Spinal cord (tissue), 10 donors: ENCODE data around the gene SASH1. TPM values are rescaled to one million over a fixed set of nuclear protein-coding genes. Genes with fewer than 3 reads are reported as not detected.
A peak's percentile ranks its signal among the peaks of the same experiment; 100 is the strongest.

Experiments
- DNase-seq, 6 donors: peaks; one replicate each; pipeline versions ENCODE4 v3.0.0 to v3.0.0-alpha.2; 2013 to 2015; ENCODE audit warnings: low spot score in 6 of 6, low read depth in 4 of 6
- H3K27ac ChIP-seq: one replicate; pipeline ENCODE4 v1.5.1; 2013; ENCODE audit warnings: low read depth, low read length, control low read depth
- H3K27me3 ChIP-seq: one replicate; pipeline ENCODE4 v1.6.1; 2013; ENCODE audit warnings: low read length; ENCODE audit not compliant: control insufficient read depth, insufficient read depth
- H3K36me3 ChIP-seq: one replicate; pipeline ENCODE4 v1.6.1; 2013; ENCODE audit warnings: low read length; ENCODE audit not compliant: control insufficient read depth, insufficient read depth
- H3K4me1 ChIP-seq: one replicate; pipeline ENCODE4 v1.6.1; 2013; ENCODE audit warnings: low read length; ENCODE audit not compliant: control insufficient read depth, insufficient read depth
- H3K4me3 ChIP-seq: one replicate; pipeline ENCODE4 v1.5.1; 2013; ENCODE audit warnings: low read depth, low read length, control low read depth
- H3K9me3 ChIP-seq: one replicate; pipeline ENCODE4 v1.6.1; 2013; ENCODE audit warnings: low read length; ENCODE audit not compliant: control insufficient read depth, insufficient read depth
- WGBS: methylation state at CpG from one replicate; pipeline ENCODE4 v1.1.5; 2013; ENCODE audit warnings: missing lambda C conversion rate; ENCODE audit not compliant: insufficient coverage; 5-methylcytosine and 5-hydroxymethylcytosine counted together
- polyA plus RNA-seq, 2 donors: library from polyadenylated mRNA; unstranded; fragments of 120-200 nt; gene quantifications; one replicate each; pipeline ENCODE4 v1.2.1, GENCODE V29; 2013; ENCODE audit not compliant: insufficient read length in 2 of 2
- total RNA-seq, 2 donors: library from RNA; depleted of rRNA in 1 of 2; stranded (reverse); fragments of 120-200 nt in 1 of 2; fragments of >200 nt in 1 of 2; gene quantifications; one replicate each; pipeline versions ENCODE4 v1.2.3 to v1.2.4, GENCODE V29; 2013 to 2014
- donor health status: healthy.

The SASH1 gene
- total and polyA plus RNA-seq, 4 donors: 51.0 to 77.3 (median 59.4) TPM

DNA sequence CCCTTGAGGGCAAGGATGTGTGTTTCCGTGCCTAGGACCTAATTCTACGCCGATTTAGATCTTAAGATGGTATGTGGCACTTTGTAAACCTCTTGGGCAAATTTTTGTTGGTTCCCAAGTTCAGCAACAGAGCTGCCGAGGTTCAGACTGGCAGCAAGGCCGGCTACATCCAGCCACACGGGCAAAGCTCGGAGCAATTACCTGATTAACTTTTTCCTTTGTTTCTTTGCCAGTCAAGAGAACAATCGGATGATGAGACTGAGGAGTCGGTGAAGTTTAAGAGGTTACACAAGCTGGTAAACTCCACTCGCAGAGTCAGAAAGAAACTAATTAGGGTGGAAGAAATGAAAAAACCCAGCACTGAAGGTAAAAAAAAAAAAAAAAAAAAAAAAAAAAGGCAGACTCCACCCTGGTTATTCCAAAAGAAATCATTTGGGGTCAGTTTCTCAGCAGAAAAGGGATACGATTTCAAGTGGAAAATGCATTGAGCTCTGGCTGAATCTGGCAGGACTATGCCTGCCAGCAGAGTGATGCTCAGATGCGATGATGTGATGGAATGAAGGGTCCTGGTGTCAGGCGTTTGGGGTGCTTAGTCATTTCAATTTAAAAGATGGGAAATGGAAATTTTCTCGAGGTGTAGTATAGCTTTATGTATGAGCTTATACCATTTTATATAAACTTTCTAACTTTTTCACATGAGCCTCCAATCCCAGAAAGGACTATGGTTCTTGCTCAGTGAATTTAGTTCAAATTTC lies 171.6 kb downstream of the SASH1 start:
- Histone ChIP-seq H3K27ac (peak overlapping the region; percentile 93), H3K9me3 (no peaks in the 10 kb centered on the region), H3K4me3 (peak overlapping the region; percentile 13), H3K36me3 (peaks cover 21% of the 10 kb centered on the region), H3K4me1 (peaks cover 45% of the 10 kb centered on the region), H3K27me3 (no peaks in the 10 kb centered on the region)
- WGBS: 79% methylated on average over 8 of the region's 14 CpGs
- DNase-seq: no peak

DNA sequence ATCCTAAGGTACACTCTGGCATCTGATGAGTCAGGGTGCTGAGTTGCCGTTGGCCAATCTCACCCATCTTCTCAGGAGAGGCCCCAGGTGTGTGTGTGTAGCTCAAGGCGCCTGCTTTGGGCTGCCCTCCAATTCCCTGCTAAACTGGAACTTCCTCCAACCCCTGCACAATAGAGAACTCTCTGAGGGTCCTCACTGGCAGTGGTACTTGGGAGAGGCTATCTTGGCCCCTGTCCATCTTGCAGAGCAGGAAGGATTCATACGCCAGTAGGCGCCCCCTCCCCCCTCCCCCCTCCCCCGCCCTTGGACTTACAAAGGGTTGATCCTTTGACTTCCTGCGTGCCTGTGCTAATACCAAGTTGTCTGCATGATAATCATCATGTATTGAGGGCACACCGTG lies 173.6 kb downstream of the SASH1 start:
- WGBS: 52% methylated on average over 5 of the region's 7 CpGs
- H3K27me3 ChIP-seq: no peaks in the 10 kb centered on the region
- no peak overlapping the region for H3K4me3 ChIP-seq
- peak in 2 of 6 donors; percentile 57 to 77 for DNase-seq
- H3K9me3 ChIP-seq: no peaks in the 10 kb centered on the region
- peak overlapping the region; percentile 43 for H3K27ac ChIP-seq
- H3K4me1 ChIP-seq: peaks cover 55% of the 10 kb centered on the region
- H3K36me3 ChIP-seq: peaks cover 33% of the 10 kb centered on the region

DNA sequence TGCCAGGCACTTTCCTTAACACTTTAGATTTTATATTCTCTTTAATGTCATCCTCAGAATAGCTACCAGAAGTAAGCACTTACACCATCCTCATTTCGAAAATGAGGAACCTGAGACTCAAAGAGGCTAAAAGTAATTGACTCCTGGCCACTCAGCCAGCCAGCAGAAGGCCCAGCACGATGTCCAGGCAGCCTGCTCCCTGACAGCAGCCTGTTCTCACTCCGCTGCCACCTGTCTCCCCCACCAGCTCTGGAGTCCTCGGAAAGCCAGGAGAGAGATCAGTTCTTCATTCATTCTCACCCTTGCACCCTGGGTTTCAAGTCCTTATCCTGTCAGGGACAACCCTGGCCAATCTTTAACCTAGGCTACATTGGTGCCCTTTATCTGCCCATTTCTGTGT lies 174.0 kb downstream of the SASH1 start:
- H3K4me1 ChIP-seq: peaks cover 55% of the 10 kb centered on the region
- H3K4me3 ChIP-seq: no peak overlapping the region
- no peaks in the 10 kb centered on the region for H3K9me3 ChIP-seq
- peak overlapping the region; percentile 34 for H3K27ac ChIP-seq
- DNase-seq: no peak
- no peaks in the 10 kb centered on the region for H3K27me3 ChIP-seq
- peaks cover 33% of the 10 kb centered on the region for H3K36me3 ChIP-seq
- 63% methylated on average over 4 of the region's 4 CpGs for WGBS

DNA sequence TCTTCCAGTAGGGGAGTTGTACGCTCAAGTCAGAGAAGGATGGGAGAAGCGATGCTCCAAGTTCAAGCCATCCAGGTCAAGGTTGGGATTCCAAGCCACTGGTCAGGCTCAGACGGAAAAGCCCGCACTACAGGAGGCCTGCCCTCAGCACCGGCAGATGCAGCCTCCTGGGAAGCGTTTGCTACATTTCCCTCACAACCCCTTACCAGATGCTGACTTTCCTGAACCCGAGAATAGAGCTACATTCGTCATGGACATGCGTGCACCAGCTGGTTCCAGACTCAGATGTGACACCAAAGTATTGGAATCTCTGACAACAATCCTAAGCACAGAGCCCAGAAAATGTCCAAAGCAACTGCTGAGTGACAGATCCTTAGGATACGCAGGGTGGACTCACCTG lies 174.8 kb downstream of the SASH1 start:
- 82% methylated on average over 8 of the region's 10 CpGs for WGBS
- Histone ChIP-seq H3K4me3 (no peak overlapping the region), H3K9me3 (no peaks in the 10 kb centered on the region), H3K4me1 (peaks cover 55% of the 10 kb centered on the region), H3K36me3 (peaks cover 33% of the 10 kb centered on the region), H3K27ac (peak overlapping the region; percentile 34), H3K27me3 (no peaks in the 10 kb centered on the region)
- no peak for DNase-seq

DNA sequence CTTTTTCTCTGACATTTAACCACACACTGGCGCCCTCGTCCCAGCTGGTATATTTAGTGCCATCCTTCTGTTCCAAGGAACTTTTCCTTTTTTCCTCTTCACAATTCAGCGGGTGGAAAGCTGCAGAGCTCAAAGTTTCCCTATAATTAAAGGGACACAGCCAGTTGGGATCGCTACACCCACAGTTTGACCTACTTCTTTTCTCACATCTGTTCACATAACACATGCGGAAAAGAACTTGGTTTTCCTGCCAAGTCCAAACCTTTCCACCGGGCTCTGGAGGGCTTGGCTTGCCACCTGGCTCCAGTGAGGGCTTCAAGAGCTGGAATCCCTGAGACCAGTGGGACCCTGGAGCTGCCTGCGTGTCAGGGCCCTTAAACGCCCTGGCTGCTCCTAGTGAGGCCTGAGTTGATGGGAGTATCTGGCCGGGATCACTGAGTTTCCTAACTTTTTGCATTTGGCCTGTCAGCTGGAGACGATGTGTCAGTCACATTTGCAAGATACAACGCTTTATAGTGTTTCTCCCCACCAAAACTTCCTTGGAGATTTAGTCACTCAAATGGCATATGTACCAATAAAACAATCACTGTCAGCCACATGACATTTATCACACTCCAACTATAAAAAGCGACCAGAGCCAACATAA lies 176.0 kb downstream of the SASH1 start:
- H3K27ac ChIP-seq: peak overlapping the region; percentile 74
- peaks cover 48% of the 10 kb centered on the region for H3K4me1 ChIP-seq
- H3K9me3 ChIP-seq: no peaks in the 10 kb centered on the region
- no peak overlapping the region for H3K4me3 ChIP-seq
- peaks cover 33% of the 10 kb centered on the region for H3K36me3 ChIP-seq
- H3K27me3 ChIP-seq: no peaks in the 10 kb centered on the region
- DNase-seq: peak in 1 of 6 donors; percentile 59
- WGBS: 47% methylated on average over 9 of the region's 12 CpGs

DNA sequence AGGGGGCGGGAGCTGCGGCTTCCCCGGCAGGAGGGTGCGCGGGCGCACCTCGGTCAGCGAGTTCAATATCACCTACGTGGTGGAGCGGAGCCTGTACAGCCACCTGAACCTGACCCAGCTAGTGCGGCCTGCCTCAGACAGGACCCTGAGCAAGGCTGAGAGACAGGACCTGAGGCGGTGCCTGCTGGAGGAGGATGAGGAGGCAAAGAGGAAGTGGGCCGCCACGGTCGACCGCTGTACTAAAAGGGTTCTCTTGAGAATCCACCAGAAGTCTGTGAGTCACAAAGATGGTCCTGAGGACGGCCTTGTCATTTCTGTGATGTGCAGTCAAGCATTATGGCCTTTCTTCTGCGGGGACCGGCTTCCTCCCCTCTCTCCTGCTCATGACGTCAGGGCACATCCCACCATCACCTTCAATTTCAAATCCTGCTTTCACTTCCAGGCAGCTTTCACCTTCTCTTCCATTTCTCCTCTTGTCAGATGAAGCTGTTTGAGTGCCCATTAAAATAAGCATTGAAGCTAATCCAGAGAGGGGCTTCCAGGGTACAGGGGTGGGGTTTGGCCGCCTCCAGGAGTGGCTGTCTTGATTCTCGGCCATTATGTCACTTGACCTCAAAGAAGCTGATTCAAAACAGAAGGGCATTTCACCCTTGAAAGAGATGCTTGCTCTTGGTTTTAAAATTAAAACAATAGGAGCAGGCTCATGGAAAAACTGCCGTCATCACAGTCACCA lies 177.6 kb downstream of the SASH1 start:
- Histone ChIP-seq H3K36me3 (peaks cover 33% of the 10 kb centered on the region), H3K9me3 (no peaks in the 10 kb centered on the region), H3K27ac (peak overlapping the region; percentile 68), H3K4me3 (no peak overlapping the region), H3K27me3 (no peaks in the 10 kb centered on the region), H3K4me1 (peaks cover 45% of the 10 kb centered on the region)
- 88% methylated on average over 22 of the region's 23 CpGs for WGBS
- DNase-seq: no peak

DNA sequence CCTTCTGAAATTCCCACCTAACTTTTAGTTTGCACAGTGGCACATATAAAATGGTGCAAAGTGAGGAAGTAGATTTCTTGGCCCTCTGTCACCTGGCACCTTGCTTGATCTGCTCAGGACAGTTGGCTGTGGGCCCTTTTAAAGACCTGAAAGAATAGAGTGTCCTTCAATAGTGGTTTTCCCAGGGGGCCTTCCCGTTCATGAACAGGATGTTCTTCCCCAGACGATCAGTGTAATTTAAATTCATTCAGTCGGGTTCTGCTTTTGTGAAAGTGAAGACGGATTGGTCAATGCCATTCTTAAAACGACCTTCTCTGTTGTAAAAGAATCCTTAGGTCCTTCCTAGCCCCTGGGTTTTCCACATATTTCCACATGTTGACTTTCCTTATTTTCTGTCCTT lies 178.5 kb downstream of the SASH1 start:
- H3K4me1 ChIP-seq: peaks cover 45% of the 10 kb centered on the region
- WGBS: 12% methylated on average over 5 of the region's 5 CpGs
- no peaks in the 10 kb centered on the region for H3K27me3 ChIP-seq
- peak in 2 of 6 donors; percentile 58 to 80 for DNase-seq
- peaks cover 35% of the 10 kb centered on the region for H3K36me3 ChIP-seq
- no peak overlapping the region for H3K4me3 ChIP-seq
- H3K27ac ChIP-seq: peak overlapping the region; percentile 68
- H3K9me3 ChIP-seq: no peaks in the 10 kb centered on the region

DNA sequence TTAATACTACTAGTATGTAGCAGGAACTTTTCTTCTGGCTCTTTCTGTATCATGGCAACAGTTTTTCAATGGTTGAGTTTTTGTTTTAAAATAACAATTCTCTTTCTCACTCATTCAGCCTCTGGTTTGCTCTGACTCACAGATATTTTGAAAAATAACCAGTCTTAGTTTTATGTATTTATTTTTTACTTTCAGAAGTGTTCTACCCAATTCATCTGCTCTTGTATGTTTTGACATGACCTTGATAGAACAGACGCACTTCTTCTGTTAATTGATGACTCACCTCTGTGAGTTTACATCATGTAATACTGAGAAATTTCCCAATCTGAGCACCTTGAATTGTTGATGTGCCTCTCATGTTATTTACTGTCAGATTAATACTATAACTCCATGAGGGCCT lies 178.9 kb downstream of the SASH1 start:
- Histone ChIP-seq H3K4me3 (no peak overlapping the region), H3K27me3 (no peaks in the 10 kb centered on the region), H3K4me1 (peaks cover 42% of the 10 kb centered on the region), H3K36me3 (peaks cover 35% of the 10 kb centered on the region), H3K27ac (peak overlapping the region; percentile 68), H3K9me3 (no peaks in the 10 kb centered on the region)
- DNase-seq: no peak
- no CpG with 5 or more reads among the region's 1 CpG for WGBS

DNA sequence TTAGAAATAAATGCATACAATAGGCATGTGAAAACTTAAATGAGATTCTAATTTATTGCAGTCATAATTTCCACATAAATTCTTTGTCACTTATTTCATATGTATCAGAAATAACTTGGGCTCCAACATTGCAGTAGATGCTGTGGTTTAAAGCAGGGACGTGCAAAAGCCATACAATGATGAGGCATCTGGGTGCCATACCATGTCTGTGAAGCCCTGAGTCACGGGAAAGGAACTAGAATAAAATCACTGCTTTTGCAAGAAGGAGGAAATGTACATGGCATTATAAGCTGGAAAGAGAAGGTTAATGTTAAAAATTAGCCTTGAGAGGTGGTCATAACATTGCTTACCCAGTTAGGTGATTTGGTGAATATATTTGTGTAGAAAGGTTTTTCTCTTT lies 180.4 kb downstream of the SASH1 start:
- Histone ChIP-seq H3K27me3 (no peaks in the 10 kb centered on the region), H3K36me3 (peaks cover 20% of the 10 kb centered on the region), H3K4me1 (peaks cover 28% of the 10 kb centered on the region), H3K4me3 (no peak overlapping the region), H3K27ac (no peak overlapping the region), H3K9me3 (no peaks in the 10 kb centered on the region)
- no peak for DNase-seq
- WGBS: 75% methylated on average over 2 of the region's 2 CpGs
